Amygdala (tissue), 56 donors: ENCODE results near the gene PTCD3.

Experiments used
- DNase-seq, 56 donors: peaks; one replicate each; lab custom pipeline; 2025; lab: John Stamatoyannopoulos, UW

The PTCD3 gene

DNA sequence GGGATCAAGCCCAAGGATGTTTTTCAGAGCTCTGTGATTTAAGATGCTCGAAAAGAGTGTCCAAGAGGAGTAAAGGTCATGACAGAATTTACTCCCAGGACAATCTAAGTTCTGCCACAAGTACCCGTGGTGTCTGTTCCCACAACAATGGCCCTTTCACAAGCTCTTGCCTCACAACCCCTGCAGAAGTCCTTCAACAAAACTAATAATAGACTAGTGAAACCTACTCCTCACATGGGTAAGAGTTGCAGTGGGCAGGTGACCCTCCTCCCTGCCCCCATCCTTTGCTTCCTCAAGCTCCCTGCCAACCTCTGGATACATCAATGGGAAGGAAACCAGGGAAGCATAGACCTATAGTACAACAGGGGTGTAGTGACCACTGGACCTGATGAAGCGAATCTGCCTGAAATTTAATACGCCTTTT, 34.9 kb downstream of the PTCD3 start:
- no peak for DNase-seq

DNA sequence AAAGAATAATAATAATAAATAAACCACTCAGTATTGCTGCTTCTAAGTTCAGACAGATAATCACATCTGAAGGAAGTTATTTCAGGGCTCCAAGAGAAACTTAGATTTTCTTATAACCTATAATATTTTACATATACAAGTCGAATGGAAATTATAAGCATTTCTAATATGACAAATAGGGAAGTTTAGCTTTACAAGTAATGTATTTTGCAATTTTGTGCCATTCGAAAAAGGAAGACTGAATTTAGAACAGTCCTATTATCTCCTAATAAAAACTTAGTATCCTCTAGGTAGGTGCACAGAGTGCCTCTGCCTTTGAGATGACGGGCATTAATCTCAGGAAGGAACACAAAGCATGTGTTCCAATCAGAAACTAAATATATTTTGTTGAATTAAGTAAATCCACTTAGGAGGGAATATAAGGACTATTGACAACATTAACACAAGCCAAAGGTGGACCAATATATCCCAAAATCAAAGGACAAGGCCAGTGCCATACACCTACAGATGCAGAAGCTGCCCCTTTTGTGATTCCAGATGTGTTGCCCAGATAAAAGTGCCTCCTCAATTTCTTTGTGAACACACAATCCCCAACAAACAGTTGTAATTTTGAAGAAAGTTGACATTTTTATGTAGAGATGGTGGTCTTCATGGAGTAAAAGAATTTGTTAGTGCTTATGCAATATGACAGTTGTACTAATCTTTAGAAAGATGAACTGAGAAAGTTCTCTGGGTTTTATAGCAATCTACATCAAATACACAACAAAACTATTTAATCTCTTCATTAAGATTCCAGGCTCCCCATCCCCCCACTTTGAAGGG, 36.6 kb downstream of the PTCD3 start:
- DNase-seq = no peak

DNA sequence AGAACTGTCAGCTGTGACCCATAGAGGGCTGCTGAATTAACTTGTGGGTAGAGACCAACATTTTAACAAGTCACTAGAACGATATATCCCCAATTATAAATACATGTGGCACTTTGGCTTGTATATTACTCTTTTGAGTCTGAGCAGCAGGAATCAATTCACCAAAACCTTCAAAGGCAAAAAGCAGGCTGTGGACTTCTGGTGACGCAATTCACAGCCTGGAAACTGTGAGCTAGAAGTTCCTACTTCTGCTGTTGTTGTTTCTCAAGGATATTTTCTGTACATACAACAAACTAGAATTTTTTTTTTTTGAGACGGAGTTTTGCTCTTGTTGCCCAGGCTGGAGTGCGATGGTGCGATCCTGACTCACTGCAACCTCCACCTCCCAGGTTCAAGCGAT, 37.3 kb downstream of the PTCD3 start:
- no peak for DNase-seq

DNA sequence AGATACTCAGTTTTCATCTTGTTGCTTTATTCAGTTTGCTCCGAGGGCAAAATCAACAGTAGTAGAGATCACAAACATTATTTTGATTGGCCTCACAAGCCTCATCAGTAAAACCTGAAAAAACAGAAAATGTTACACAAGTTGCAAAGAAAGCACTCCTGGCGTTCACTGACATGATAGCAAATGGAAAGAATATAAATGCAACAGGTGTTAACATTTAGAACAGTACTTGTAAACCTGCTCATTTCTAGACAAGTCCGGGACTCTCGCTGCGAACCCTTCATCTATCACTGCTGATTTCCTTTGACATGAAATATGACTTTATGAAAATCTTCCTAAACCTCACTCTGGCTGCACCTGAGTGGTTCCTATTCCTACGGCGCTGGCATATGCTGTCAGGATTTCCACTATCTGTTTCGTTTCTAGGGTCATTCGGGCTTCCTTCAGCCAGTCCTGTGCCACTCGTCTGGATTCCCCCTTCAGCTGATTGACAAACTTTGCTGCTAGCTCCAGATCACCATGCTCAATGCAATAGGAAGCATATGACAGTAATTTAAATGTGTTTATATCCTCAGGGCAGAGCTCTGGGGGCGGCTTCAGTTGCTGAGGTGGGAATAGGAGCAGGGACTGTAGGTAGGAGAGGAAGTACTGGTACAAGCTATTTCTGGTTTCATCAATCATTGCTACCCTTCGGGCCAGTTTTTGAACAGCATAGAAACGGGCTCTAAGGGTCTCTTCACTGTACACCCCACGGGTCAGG, 38.1 kb downstream of the PTCD3 start:
- DNase-seq = peak in 1 of 56 donors; percentile 13

DNA sequence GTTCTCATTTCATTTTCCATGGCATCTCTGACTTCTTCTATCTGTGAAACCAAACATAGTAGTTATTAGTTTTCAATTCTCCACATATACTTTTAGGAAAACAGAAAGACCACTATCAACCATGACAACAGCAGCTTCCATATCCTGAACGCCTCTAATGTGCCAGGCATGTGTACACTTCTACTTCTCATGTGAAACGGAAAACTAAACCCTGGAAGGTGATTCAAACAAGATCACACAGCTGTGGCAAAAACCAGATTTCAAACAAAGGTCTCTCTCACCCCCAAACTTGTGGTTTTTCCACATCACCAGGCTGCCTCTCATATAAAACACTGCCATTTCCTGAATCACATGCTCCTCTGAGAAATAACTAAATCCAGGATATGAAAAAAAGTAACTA, 41.8 kb downstream of the PTCD3 start:
- no peak for DNase-seq

DNA sequence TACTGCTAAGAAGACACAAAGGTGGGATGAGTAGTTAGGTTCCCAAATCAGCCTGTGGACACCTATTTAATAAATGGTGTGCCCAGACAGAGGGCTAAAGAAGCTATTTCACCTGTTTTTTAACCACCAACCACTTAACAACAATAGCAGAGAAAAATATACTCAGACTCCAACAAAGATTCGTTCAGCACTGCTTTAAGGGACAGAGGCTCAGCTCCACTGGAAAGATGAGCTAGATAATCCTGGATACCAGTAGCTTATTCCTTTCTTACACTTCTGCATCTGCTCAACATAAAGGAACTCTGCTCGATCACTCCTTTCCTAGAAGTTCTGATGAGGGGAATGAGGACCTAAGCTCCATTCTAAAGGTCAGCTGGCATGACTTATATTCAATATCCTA, 44.5 kb downstream of the PTCD3 start:
- no peak for DNase-seq

DNA sequence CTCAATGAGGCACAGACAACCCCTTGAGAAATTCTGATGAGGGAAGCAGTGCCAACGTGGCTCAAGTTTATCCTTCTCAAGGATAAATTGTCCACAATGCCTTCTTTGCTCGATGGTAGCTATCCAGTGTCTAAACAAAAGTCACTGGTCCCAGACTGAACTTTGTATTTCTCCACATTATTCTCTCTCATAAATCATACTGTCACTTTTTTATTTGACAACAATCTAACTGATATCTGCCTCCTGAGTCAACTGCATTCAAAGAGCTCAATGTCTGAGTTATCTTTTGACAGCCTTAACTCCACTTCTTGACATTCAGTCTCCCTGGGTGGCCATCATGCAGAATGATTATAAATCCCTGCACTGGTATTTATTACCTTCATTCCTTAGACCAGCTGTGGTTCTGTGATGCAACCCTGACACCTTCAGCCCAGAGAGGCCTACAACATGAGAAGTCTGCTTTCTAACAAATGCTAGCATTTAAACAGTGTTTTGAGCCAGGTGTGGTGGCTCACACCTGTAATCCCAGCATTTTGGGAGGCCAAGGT, 51.0 kb downstream of the PTCD3 start:
- no peak for DNase-seq

DNA sequence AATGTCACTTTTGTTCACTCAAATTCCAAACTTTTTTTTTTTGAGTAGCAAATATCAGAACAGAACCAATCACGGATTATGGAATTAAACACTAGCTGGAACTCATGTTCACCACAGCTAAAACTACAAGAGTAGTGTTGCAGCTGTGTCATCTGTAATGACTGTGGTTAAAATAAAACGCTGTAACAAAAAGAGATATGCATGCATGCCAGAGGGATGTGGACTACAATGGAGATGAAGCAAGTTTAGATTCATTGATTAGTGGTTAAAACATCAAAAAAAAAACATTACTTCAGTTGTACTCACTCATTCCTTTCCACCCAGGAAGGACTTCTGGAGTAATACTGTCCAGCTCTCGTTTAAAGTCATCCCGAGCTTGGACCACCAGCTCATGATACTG, 52.3 kb downstream of the PTCD3 start:
- no peak for DNase-seq

DNA sequence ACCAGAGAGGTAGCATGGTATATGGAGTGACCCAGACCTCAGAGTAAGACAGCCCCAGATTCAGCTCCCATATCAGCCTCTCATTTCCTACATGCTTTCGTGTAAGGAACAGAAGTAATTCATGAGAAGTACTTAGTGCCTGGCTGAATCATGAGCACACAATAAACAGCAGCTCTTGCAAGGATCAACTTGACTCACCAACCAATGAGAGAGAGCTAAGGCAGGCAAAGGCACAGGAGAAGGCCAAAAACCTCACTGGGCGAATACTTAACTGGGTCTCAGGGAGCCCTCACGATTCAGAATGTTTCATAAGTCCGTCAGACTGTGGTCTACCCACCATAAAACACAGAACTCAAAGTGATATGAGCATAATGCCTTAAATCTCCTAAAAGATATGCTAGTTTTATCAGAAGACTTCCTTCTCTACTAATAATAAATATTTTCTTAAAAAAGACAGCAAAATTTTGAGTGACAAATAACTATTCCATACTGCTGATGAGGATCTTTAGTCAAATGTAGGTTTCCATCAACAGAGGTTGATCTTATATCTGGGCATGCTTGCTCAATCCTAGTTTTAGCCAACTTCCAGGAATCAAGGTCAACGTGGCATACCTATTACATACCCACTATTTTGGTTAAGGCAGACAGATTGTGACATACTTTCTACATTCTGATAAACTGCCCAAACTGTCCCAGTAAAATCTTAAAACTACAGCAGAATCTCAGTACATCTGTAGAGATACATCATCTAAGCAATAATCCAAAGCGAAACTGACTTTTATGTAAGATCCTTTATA, 54.3 kb downstream of the PTCD3 start:
- DNase-seq = no peak

DNA sequence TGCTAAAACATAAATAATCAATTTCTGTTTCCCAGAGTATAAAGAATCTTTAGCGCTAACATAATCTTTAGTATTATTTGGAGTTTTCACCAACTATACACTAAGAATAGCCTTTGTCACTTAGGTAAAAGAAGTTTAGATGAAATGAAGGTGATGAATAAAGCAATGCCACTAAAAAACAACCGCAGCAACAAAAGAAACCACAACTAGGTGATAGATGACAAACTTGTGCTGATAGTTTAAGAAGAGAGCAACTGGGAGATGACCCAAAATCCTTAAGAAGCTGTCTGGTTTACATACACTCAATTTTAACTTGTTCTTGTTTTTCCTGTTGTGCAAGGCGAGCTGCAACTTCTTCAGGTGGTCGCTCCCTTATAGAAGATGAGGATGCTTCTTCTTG, 64.4 kb downstream of the PTCD3 start:
- DNase-seq = no peak

DNA sequence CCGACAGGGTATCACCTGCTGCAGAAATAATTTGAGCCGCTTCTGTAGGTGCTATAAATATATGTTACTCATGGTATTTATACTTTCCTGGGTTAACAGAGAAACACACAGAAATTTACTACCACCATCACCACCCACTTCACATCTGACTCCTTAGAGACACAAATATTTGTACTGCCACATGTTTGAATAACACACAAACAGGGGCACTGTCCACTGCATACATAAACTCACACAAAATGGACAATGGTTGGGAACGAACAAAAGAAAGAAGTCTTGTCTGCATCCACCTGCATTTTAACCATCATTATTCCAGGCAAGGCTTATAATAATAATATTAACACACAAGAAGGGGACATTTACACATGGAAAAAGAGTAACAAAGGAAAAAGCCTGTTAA, 65.3 kb downstream of the PTCD3 start:
- no peak for DNase-seq

DNA sequence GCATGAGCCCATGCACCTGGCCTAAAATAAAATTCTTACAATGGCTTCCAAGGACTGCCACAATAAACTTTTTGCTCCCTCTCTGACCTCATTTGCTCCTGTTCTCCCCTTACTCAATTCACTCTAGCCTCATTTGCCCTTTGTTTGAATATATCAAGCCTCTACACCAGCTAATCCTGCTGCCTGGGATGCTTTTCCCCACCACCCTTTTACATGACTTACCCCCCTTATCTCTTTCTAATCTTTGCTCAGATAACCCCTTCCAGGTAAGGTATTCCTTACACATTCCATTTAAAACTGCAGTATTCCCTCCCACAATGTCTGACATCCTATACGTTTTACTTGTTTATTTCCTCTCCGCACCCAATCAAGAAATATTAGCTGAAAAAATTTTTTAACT, 66.6 kb downstream of the PTCD3 start:
- DNase-seq = no peak

DNA sequence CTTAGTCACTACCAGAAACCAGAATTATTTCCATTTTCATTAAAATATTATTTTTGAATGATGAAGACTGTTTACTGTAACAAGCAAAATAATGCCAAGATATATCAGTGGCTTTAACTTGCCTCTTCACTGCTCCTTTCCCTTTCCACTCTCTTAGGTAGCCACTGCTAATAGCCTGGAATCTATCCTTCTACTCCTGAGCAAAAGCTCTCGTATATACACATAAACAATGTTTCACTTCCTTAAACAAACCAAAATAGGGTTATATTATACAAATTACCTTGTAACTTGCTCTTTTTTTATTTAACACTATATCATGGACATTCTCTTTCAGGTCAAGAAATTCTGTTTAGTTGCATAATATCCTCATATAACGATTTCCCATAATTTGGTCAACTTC, 68.4 kb downstream of the PTCD3 start:
- DNase-seq = no peak

DNA sequence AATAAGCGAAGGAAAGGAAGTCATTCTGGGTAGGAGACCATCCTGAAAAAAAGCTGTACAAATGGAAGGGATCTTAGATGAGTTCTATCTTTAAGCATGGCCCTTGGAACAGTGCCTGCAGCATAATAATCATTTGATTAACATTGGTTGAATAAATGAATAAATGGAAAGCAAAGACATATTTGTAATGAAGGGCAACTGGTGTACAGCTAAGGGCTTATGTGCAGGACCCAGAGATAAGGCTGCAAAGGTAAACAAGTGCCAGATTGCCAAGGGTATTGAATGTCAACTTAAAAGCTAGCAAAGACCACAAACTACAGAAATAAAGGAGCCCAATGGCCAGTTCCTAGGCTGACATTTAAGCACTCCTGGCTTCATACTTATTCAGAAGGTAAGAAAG, 69.8 kb downstream of the PTCD3 start:
- DNase-seq = no peak

DNA sequence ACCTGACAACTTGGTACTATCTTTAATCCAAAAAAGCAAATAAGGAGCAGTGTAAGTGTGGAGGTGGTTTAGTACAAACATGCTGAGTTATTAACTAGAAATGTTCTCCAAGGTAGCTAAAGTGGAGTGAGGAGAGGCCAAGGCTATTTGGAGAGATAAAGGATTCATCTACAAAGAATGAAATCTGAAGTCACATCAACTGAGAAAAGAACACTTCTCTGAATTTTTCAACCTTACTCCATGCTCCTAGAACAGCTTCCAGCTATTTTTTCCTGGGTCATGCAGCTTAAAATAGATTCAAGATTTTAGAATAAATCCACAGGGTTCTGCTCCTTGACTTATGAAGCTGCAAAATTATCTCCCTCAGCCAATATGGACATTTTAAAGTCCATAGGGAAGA, 70.6 kb downstream of the PTCD3 start:
- DNase-seq = no peak

DNA sequence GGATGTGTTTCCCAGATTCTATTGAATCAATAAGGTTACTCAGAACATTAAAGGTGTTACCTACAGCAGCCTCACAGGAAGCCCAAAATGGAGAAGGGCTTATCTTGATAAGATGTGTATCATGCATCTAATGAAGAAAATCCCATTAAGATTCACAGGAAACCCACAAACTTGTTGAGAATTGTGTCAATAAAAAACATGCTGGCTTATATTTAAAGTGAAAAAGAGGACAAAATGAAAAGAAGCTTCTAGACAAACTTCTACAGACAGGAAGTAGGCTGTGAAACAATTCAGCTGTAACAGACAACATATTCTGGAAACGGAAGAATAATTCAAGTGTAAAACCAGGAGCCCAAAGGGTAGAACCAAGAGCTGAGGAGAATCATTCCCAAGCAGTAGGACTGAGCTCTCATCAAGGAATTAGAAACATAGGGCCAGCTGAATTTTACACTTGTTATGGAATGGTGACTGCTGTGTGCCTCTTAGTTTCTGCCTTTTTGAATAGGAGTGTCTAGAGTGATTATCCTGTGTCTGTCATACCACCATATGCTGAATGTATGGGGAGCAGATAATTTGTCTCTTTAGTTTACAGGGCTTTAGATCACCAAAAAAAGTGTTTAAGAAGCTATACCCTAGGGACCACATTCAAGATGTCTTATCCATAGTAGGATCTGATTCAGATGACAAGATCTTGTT, 79.6 kb downstream of the PTCD3 start:
- no peak for DNase-seq

DNA sequence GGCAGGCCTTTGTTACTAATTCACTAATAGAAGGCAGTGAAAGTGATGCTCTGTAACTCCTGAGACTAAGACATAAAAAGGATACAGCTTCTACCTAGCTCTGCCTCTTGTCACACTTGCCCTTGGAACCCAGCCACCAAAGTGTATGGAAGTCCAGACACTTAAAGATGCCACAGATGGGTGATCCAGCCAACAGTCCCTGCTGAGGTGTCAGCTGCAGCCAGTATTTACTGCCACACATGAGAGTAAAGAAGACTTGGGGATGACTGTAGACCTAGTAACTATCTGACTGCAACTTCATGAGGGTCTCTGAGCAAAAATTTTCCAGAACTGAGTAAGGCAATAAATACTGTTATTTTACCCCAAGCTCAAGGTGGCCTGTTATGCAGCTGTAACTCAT, 80.4 kb downstream of the PTCD3 start:
- DNase-seq = no peak

DNA sequence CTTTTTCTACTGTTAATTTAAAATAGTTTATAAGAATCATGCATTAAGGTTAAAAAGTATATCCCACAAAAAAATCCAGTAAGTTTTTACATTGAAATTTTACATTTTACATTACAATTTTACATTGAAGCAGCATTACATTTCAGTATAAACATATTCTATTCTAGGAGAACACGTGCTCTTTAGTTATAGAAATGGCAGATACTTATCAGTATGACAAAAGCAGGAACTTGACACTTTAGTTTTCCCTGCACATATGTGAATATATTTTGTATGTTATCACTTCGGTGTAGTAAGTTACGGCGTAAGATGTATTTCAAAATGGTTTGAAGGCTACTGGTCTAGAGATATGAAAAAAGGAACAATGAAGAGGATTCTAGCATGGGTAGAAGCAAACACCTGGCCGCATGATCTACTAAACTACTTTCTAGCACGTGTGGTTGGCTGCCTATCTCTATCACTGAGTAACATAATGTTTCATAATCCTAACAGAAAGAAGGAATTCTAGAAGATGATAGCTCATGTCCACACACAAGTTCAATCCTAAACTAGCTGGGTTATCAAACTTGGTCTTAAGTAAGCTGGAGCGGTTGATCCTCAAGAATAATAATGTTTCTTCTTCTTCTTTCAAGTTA, 83.9 kb downstream of the PTCD3 start:
- DNase-seq = no peak
